MG63 (cell line): ENCODE data around the gene STOX2. TPM values are rescaled to one million over a fixed set of nuclear protein-coding genes. Genes with fewer than 3 reads are reported as not detected.

Source experiments
- DNase-seq: peaks from one replicate; pipeline ENCODE4 v3.0.0-alpha.2; 2020
- H3K27me3 ChIP-seq: fragments of 250-450 bp; sonication (Bioruptor Pico); 2 replicates; pipeline ENCODE4 v1.5.1; 2020; ENCODE audit warnings: mild to moderate bottlenecking, moderate library complexity
- H3K36me3 ChIP-seq: fragments of 250-450 bp; sonication (Bioruptor Pico); 2 replicates; pipeline ENCODE4 v1.5.1; 2020; ENCODE audit warnings: mild to moderate bottlenecking, moderate library complexity
- H3K4me3 ChIP-seq: fragments of 250-450 bp; sonication (Bioruptor Pico); 2 replicates; pipeline ENCODE4 v1.5.1; 2020; ENCODE audit warnings: mild to moderate bottlenecking, moderate library complexity
- H3K9me3 ChIP-seq: fragments of 250-450 bp; sonication (Bioruptor Pico); 2 replicates; pipeline ENCODE4 v1.5.1; 2020; ENCODE audit warnings: mild to moderate bottlenecking, moderate library complexity
- total RNA-seq: library from RNA; depleted of rRNA; stranded (reverse); fragments of >200 nt; shearing (Covaris generic); gene quantifications from 2 replicates; pipeline ENCODE4 v1.2.3, GENCODE V29; 2014; ENCODE audit warnings: low replicate concordance

The STOX2 gene
- total RNA-seq, 1 experiment from 2014 or later: 0.89 TPM

GRCh38 chr4:183988874-183989273 is 83.8 kb downstream of the STOX2 start:
- Histone ChIP-seq H3K4me3 (no peak overlapping the region), H3K27me3 (no peaks in the 10 kb centered on the region), H3K9me3 (no peaks in the 10 kb centered on the region), H3K36me3 (no peaks in the 10 kb centered on the region)
- no peak for DNase-seq

GRCh38 chr4:183989461-183989860 is 84.4 kb downstream of the STOX2 start:
- no peaks in the 10 kb centered on the region for H3K9me3 ChIP-seq
- DNase-seq: no peak
- no peaks in the 10 kb centered on the region for H3K27me3 ChIP-seq
- no peaks in the 10 kb centered on the region for H3K36me3 ChIP-seq
- no peak overlapping the region for H3K4me3 ChIP-seq

- Histone ChIP-seq H3K9me3 (no peaks in the 10 kb centered on the region), H3K36me3 (no peaks in the 10 kb centered on the region), H3K4me3 (no peak overlapping the region), H3K27me3 (no peaks in the 10 kb centered on the region)
- DNase-seq: no peak
These were observed 84.8 kb downstream of the STOX2 start for GRCh38 chr4:183989931-183990330.

- Histone ChIP-seq H3K36me3 (no peaks in the 10 kb centered on the region), H3K27me3 (no peaks in the 10 kb centered on the region), H3K4me3 (no peak overlapping the region), H3K9me3 (no peaks in the 10 kb centered on the region)
- DNase-seq: no peak
These were observed 88.6 kb downstream of the STOX2 start for GRCh38 chr4:183993676-183994075.

GRCh38 chr4:183995570-183995969 is 90.5 kb downstream of the STOX2 start:
- H3K4me3 ChIP-seq: no peak overlapping the region
- DNase-seq: no peak
- no peaks in the 10 kb centered on the region for H3K27me3 ChIP-seq
- no peaks in the 10 kb centered on the region for H3K36me3 ChIP-seq
- no peaks in the 10 kb centered on the region for H3K9me3 ChIP-seq

- H3K9me3 ChIP-seq: no peaks in the 10 kb centered on the region
- H3K27me3 ChIP-seq: no peaks in the 10 kb centered on the region
- H3K36me3 ChIP-seq: no peaks in the 10 kb centered on the region
- peak; percentile 23 for DNase-seq
- no peak overlapping the region for H3K4me3 ChIP-seq
These were observed 91.8 kb downstream of the STOX2 start for GRCh38 chr4:183996868-183997267.

- no peak overlapping the region for H3K4me3 ChIP-seq
- no peaks in the 10 kb centered on the region for H3K9me3 ChIP-seq
- no peaks in the 10 kb centered on the region for H3K36me3 ChIP-seq
- no peak for DNase-seq
- H3K27me3 ChIP-seq: no peaks in the 10 kb centered on the region
These were observed 94.3 kb downstream of the STOX2 start for GRCh38 chr4:183999435-183999834.

- no peak for DNase-seq
- Histone ChIP-seq H3K27me3 (no peaks in the 10 kb centered on the region), H3K36me3 (no peaks in the 10 kb centered on the region), H3K9me3 (no peaks in the 10 kb centered on the region), H3K4me3 (no peak overlapping the region)
These were observed 95.6 kb downstream of the STOX2 start for GRCh38 chr4:184000457-184001396.

- no peak for DNase-seq
- H3K4me3 ChIP-seq: no peak overlapping the region
- H3K27me3 ChIP-seq: no peaks in the 10 kb centered on the region
- no peaks in the 10 kb centered on the region for H3K9me3 ChIP-seq
- H3K36me3 ChIP-seq: no peaks in the 10 kb centered on the region
These were observed 98.3 kb downstream of the STOX2 start for GRCh38 chr4:184003433-184003832.

GRCh38 chr4:184007891-184008290 is 102.8 kb downstream of the STOX2 start:
- no peaks in the 10 kb centered on the region for H3K36me3 ChIP-seq
- no peak for DNase-seq

GRCh38 chr4:184010696-184011095 is 105.6 kb downstream of the STOX2 start:
- H3K27me3 ChIP-seq: no peaks in the 10 kb centered on the region
- no peak for DNase-seq
- H3K4me3 ChIP-seq: no peak overlapping the region
- no peaks in the 10 kb centered on the region for H3K36me3 ChIP-seq
- no peaks in the 10 kb centered on the region for H3K9me3 ChIP-seq

More at GRCh38 chr4:184007891-184008290, 102.8 kb downstream of the STOX2 start:
- Histone ChIP-seq H3K9me3 (no peaks in the 10 kb centered on the region), H3K27me3 (no peaks in the 10 kb centered on the region), H3K4me3 (no peak overlapping the region)

- Histone ChIP-seq H3K9me3 (no peaks in the 10 kb centered on the region), H3K36me3 (no peaks in the 10 kb centered on the region), H3K4me3 (no peak overlapping the region), H3K27me3 (no peaks in the 10 kb centered on the region)
- no peak for DNase-seq
These were observed 106.8 kb downstream of the STOX2 start for GRCh38 chr4:184011826-184012380.

GRCh38 chr4:184012937-184013336 is 107.8 kb downstream of the STOX2 start:
- no peak for DNase-seq
- H3K27me3 ChIP-seq: no peaks in the 10 kb centered on the region

GRCh38 chr4:184014301-184014700 is 109.2 kb downstream of the STOX2 start:
- Histone ChIP-seq H3K36me3 (no peaks in the 10 kb centered on the region), H3K9me3 (no peaks in the 10 kb centered on the region), H3K4me3 (no peak overlapping the region), H3K27me3 (no peaks in the 10 kb centered on the region)
- no peak for DNase-seq

More at GRCh38 chr4:184012937-184013336, 107.8 kb downstream of the STOX2 start:
- Histone ChIP-seq H3K9me3 (no peaks in the 10 kb centered on the region), H3K36me3 (no peaks in the 10 kb centered on the region), H3K4me3 (no peak overlapping the region)

GRCh38 chr4:184016759-184017668 is 111.9 kb downstream of the STOX2 start:
- H3K4me3 ChIP-seq: no peak overlapping the region
- no peaks in the 10 kb centered on the region for H3K27me3 ChIP-seq
- no peaks in the 10 kb centered on the region for H3K9me3 ChIP-seq
- DNase-seq: no peak
- no peaks in the 10 kb centered on the region for H3K36me3 ChIP-seq

- Histone ChIP-seq H3K4me3 (no peak overlapping the region), H3K36me3 (no peaks in the 10 kb centered on the region), H3K9me3 (no peaks in the 10 kb centered on the region), H3K27me3 (no peaks in the 10 kb centered on the region)
- no peak for DNase-seq
These were observed 114.0 kb downstream of the STOX2 start for GRCh38 chr4:184019076-184019475.
